CD4-positive, alpha-beta T cell treated with Interleukin-12 subunit alpha and Interleukin-12 subunit beta, for 1 hour (primary cell): ENCODE results near the gene UPK3A.
"Not testable (repeated sequence)": the region's sequence is repeated elsewhere in the genome, so short reads cannot be mapped to it uniquely, and the experiment has no call there.

Experiments
- DNase-seq: peaks from one replicate; pipeline ENCODE4 v3.0.0-alpha.2; 2020

The UPK3A gene

GRCh38 chr22:45310331-45310976 lies 25.7 kb downstream of the UPK3A start:
- no peak for DNase-seq

DNA sequence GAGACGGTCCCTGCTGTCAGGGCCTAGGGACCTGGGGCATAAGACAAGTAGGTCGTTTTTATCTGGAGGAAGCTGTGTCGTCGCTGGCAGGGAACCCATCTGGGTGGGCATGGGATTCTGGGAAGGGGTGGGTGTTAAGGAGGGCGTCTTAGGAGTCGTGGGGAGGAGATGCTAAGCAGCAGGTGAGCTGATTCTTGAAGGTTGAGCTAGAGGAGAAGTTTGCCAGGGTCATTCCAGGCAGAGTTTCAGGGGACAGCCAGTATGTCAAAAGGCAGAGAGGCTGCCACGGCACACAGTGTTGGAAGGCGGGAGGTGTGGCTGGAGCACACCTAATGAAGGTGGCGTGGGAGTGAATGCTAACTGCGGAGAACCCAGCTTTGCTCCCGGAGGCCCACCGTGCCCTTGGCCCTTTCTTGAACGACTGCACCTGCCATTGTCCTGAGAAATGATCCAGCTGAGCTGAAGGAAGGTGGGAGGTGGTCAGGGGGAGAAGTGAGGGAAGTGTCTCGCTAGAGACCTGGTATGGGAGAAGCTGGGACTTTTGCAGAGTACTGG lies 26.3 kb downstream of the UPK3A start:
- DNase-seq = no peak

GRCh38 chr22:45312415-45312814 lies 27.7 kb downstream of the UPK3A start:
- no peak for DNase-seq

DNA sequence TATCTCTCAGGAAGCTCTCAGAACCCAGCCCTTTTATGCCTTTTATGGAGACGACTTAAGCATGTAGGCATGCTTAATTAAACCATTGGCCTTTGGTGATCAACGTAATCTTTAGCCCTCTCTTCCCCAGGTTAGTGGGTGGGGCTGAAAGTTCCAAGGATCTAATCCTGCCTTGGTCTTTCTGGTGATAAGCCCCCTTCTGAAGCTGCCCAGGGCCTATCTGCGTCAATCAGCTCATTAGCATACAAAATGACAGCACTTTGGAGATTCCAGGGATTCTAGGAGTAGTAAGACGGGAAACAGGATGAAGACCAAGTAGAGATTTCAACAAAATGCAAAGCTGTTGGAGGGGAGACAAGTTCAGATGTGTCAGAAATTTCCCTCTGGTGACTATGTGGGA lies 28.1 kb downstream of the UPK3A start:
- no peak for DNase-seq

DNA sequence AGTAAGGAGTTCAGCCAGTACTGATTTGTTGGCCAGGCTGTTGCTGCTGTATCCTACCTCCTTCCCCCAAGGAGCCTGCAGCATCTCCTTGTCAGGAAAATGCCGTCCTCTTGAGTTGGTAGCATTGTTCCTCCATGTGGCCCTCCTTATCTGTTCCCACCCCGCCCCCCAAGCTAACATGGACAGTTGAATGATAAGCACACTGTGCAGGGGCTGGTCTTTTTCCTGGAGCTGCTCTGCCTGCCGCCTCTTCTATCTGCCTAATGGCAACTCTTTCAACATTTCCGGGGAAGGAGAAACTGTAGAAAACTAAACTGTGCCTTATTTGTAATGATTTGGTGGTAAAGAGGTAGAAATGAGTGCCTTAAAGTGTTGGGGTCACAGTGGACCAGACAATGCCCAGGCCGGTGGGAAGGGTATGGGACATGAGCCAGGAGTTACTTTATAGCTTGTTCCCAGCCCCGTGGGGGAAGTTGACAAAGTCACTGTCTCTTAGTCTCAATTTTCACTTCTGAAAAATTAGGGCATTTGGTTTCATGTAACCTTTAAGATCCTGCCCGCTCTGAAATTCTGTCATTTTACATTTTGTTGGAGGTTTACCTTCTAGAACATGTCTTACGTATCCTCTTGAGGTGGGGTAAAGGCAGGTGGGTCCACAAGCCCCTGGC lies 29.4 kb downstream of the UPK3A start:
- DNase-seq = no peak

DNA sequence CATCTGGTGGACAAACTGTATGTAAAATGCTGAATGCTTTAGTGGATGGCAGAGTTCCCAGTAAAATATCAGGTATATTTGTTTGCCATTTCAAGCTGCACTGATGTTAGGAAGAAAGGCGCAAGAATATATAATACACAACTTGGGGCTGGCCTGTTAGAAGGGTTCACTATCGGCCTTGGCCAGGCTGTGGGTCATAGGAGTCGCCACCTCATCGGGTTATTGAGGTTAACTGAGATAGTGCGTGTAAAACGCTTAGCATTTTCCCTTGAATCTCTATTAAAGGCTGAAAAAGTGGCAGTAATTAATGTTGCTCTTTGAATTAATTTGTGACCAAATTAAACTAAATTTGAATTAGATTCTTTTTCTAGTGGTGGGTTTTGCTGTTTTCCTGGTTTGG lies 30.0 kb downstream of the UPK3A start:
- DNase-seq = no peak

DNA sequence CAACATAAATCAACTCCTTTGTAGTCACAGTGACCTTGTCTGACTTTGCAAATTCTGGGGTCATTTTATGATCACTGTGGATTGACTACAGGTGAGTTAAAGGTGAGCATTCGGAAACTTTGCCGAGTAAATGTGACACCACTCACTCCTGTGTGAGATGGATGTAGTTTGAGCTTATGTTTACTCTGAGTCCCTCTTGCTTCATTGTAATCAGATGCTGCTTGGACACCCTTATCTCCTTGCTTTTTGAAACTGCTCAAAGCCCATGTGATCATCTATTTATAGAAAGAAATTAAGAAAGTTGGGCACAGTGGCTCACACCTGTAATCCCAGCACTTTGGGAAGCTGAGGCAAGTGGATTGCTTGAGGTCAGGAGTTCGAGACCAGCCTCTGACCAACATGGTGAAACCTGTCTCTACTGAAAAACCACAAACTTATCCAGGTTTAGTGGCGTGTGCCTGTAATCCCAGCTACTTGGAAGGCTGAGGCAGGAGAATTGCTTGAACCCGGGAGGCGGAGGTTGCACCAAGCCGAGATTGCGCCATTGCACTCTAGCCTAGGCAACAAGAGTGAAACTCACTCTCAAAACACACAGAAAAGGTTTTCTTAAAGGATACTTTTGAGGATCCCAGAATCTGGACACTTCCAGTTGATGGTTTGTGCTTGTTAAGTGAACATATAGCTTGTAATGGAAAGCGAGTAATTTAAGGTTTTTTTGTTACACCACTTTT lies 32.2 kb downstream of the UPK3A start:
- no peak for DNase-seq

- DNase-seq = peak; percentile 75
These were observed 32.9 kb downstream of the UPK3A start for GRCh38 chr22:45317551-45318167.

DNA sequence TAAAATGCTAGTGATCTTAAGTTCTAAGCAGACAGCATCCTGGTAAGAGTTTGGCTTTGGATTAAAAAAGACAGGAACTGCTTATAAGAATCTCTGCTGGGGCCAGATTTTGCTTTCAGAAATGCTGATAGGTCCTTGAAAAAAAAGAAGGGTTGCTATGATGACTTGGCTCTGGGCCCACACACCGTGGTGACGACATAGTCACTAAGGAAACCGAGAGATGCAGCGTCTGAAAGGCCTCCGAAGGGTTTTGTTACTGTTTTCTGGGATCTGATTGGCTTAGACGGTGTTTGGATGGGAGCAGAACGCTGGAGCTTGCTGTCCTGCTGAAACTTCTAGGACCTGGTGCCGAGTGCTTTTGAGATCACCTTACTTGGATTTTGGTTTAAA lies 33.4 kb downstream of the UPK3A start:
- DNase-seq = peak; percentile 95

DNA sequence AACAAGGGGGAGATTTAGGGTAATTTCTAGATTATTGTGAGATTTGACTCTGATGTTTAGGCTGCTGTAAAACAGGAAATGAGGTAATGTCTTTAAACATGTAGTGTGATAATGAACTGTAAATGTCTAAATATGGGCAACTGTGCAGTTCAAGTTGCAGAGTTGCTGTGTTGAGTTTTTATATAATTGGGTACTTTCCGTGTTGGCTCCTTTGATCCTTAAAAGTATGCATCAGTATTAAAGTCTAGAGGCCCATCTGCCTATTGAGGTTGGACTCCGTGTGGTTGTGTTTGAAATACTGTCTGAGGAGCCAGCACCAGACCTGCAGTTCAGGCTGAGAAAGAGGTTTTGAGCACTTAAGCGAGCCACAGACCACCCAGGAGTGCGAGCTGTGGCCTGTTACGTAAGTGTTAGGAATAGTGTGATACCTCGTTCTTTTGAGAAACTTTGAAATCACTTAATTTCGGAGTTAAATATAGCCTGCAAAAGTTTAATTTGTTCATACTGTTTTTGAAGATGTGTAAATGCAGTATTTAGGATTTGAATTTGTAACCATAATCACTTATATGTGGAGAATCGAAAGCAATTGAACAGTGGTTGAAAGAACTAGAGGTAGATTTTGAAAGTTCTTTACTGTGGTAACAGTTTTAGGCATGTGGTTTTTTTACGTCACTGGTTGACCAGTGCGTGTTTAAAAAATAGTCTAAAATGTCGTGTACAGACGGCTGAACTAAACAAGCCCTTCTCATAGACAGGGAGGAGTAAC lies 34.0 kb downstream of the UPK3A start:
- peak; percentile 88 for DNase-seq

- DNase-seq = no peak
These were observed 34.6 kb downstream of the UPK3A start for GRCh38 chr22:45319324-45319685.

GRCh38 chr22:45320357-45320976 lies 35.7 kb downstream of the UPK3A start:
- DNase-seq = no peak

DNA sequence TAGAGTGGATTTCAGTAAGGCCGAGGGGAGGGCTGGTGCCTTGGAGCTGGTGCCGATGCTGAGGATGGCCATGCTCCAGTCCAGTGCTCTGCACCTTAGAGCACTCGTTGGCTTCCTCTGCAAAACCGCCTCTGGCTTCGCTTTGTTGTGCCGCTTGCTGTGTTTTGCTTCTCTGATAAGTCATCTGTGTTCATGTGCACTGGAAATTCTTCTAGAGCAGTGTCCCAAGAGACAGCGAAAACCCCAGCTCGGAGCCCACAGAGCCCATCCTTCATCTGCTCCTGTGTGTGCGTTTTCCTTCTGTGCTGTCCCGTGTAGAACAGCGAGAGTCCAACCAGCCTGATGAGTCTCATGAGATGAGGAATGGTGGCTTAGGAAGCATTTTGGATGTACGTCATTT lies 37.1 kb downstream of the UPK3A start:
- DNase-seq = no peak

DNA sequence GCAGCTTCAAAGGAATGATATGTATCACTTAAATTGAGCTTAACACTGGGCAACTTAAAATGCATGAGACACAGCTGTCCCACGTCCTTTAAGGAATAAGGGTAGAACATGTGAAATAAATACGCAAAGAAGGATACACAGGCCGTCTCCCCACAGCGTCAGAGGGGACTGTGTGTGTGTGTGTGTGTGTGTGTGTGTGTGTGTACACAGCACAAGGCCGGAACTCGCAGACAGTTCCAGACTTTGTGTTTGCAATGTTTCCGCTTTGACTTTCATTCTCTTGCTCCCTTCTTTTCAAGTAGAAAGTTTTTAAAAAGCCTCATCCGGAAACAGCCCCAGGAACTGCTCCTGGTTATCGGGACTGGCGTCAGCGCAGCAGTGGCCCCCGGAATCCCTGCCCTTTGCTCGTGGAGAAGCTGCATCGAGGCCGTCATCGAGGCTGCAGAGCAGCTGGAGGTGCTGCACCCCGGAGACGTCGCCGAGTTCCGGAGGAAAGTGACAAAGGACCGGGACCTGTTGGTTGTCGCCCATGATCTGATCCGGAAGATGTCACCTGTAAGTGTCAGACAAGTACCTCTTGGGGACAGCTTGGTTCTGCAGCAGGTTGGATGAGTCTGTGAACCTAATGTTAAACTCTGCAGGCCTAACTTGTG lies 38.2 kb downstream of the UPK3A start:
- DNase-seq = no peak

- DNase-seq = no peak
These were observed 38.9 kb downstream of the UPK3A start for GRCh38 chr22:45323695-45324094.

- DNase-seq = no peak
These were observed 39.6 kb downstream of the UPK3A start for GRCh38 chr22:45324311-45324711.

DNA sequence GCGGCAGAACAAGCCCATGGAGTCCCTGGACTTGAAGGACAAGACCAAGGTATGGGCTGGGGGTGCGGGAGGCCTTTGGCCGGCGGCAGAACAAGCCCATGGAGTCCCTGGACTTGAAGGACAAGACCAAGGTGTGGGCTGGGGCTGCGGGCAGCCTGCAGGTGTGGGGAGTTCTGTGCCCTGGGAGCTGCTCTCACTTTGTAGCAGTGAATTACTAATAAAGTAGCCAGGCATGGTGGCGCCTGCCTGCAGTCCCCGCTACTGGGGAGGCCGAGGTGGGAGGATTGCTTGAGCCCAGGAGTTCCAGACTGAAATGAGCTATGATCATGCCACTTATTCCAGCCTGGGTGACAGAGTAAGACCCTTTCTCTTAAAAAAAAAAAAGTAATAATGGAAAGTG lies 43.5 kb downstream of the UPK3A start:
- not testable (repeated sequence) for DNase-seq

- no peak for DNase-seq
These were observed 44.2 kb downstream of the UPK3A start for GRCh38 chr22:45328822-45329529.

- DNase-seq = no peak
These were observed 44.8 kb downstream of the UPK3A start for GRCh38 chr22:45329530-45329936.

DNA sequence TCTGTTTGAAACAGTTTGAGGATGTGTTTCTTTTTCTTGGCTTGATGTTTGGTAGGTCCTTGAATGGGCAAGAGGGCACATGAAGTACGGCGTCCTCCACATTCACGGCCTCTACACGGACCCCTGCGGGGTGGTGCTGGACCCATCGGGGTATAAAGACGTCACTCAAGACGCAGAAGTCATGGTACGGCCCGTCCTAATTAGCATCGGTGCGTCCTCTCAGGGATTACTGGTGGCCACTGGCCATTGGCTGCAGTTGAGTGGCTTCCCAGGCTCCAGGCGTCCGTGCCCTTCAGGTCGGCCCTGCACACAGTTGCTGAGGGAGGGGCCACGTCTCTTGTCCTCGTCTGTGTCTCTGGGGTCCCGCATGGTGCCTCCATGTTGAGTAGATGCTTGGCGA lies 45.8 kb downstream of the UPK3A start:
- DNase-seq = no peak

DNA sequence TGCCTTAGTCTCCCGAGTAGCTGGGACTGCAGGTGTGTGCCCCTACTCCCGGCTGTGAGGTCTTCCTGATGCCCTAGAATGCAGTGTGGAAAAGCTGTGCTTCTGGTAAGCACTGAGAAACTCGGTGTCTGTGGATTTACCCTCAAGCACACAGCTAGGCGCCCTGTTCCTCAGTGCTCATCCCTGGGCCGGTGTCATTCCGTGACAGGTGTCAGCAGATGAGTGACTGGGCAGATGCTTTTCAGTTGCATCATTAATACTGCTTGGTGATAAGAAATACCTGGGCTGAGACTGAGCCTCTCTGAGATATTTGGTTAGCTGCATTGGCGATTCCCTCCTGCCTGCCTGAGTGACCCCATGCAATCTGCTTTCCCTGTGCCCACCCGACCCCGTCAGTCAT lies 46.7 kb downstream of the UPK3A start:
- no peak for DNase-seq
